Vagina (tissue), 2 donors: Measurements from ENCODE around the gene MCM3.

ENCODE experiments used
- CTCF ChIP-seq, 3 experiments: fragments of 450-650 bp in 2 of 3; fragments of 200-600 bp in 1 of 3; sonication (generic) in 1 of 3; IDR thresholded peaks; one replicate each; pipeline ENCODE4 v1.5.1; 2017 to 2019; ENCODE audit warnings: antibody characterized with exemption in 3 of 3, mild to moderate bottlenecking in 2 of 3, moderate library complexity in 2 of 3
- POLR2A ChIP-seq, 2 donors: fragments of 450-650 bp; IDR thresholded peaks; one replicate each; pipeline ENCODE4 v1.6.1; 2017; ENCODE audit warnings: antibody characterized with exemption in 2 of 2, mild to moderate bottlenecking in 2 of 2, moderate library complexity in 2 of 2
- POLR2AphosphoS5 ChIP-seq, 2 donors: sonication (generic); formaldehyde crosslinking; IDR thresholded peaks; one replicate each; pipeline ENCODE4 v1.9.0; 2017; ENCODE audit warnings: antibody characterized with exemption in 2 of 2, mild to moderate bottlenecking in 2 of 2, low read depth in 1 of 2; ENCODE audit not compliant: insufficient read depth in 1 of 2

DNA sequence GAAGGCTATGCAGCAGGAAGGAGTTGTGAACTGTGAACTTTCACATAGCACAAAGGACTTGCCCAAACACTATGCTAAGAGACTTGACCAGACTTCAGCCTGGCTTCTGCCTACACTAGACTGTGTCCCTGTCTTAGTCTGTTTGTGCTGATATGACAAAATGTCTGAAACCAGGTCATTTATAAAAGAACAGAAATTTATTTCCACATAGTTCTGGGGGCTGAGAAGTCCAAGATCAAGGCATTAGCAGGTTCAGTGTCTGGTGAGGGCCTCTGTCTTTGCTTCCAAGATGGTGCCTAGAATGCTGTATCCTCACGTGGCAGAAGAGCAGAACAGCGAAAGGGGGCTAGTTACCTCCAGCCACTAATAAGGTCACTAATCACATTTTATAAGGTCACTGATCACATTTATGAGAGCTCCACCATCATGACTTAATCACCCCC, 16.0 kb upstream of the MCM3 start:
- TF ChIP-seq POLR2AphosphoS5 (IDR thresholded peaks at IDR 0.05; ENCODE audit: insufficient read depth in 1 of 2, low read depth in 1 of 2) (no peak), CTCF (IDR thresholded peaks at IDR 0.05) (no peak), POLR2A (IDR thresholded peaks at IDR 0.05) (no peak)
